Neuronal stem cell (in vitro differentiated cells): Measurements from ENCODE around the gene HEYL.

Experiments
- DNase-seq: peaks from one replicate; pipeline ENCODE4 v3.0.0-alpha.2; 2013; ENCODE audit warnings: low spot score
- H2AFZ ChIP-seq: one replicate; pipeline ENCODE4 v1.6.1; 2013; ENCODE audit warnings: mild to moderate bottlenecking, low read length, inconsistent platforms
- H2AK5ac ChIP-seq: 2 replicates; pipeline ENCODE4 v1.6.1; 2013; ENCODE audit warnings: low read depth, mild to moderate bottlenecking, inconsistent platforms, low read length, moderate library complexity, mixed read lengths
- H2BK120ac ChIP-seq: 2 replicates; pipeline ENCODE4 v1.6.1; 2013; ENCODE audit warnings: low read depth, mild to moderate bottlenecking, inconsistent platforms, low read length, moderate library complexity, mixed read lengths
- H2BK12ac ChIP-seq: one replicate; pipeline ENCODE4 v1.6.1; 2013; ENCODE audit warnings: low read length, inconsistent platforms
- H2BK15ac ChIP-seq: 2 replicates; pipeline ENCODE4 v1.6.1; 2013; ENCODE audit warnings: mild to moderate bottlenecking, low read length, inconsistent platforms, mixed read lengths
- H2BK5ac ChIP-seq: one replicate; pipeline ENCODE4 v1.6.1; 2013; ENCODE audit warnings: inconsistent platforms, mild to moderate bottlenecking, low read length, moderate library complexity
- H3K14ac ChIP-seq: one replicate; pipeline ENCODE4 v1.6.1; 2013; ENCODE audit warnings: low read length, inconsistent platforms
- H3K18ac ChIP-seq: 2 replicates; pipeline ENCODE4 v1.6.1; 2013; ENCODE audit warnings: low read length, inconsistent platforms
- H3K23ac ChIP-seq: 2 replicates; pipeline ENCODE4 v1.6.1; 2013; ENCODE audit warnings: low read depth, mild to moderate bottlenecking, mixed read lengths, low read length, inconsistent platforms; ENCODE audit not compliant: poor library complexity
- H3K27ac ChIP-seq: replicated peaks from 3 replicates; pipeline ENCODE4 v1.5.1; 2013; ENCODE audit warnings: low read length, inconsistent platforms
- H3K27me3 ChIP-seq, 3 experiments: 2 replicates each; pipeline ENCODE4 v1.6.1; 2013; ENCODE audit warnings: low read length in 3 of 3, mild to moderate bottlenecking in 2 of 3, inconsistent platforms in 1 of 3, low read depth in 1 of 3, mixed read lengths in 1 of 3, moderate library complexity in 1 of 3; ENCODE audit not compliant: control insufficient read depth in 3 of 3, insufficient read depth in 3 of 3
- H3K36me3 ChIP-seq, 2 donors: replicated peaks in 1 of 2; 2 replicates each; pipeline ENCODE4 v1.6.1; 2013; ENCODE audit warnings: low read length in 2 of 2; ENCODE audit not compliant: control insufficient read depth in 2 of 2, insufficient read depth in 2 of 2
- H3K4ac ChIP-seq: 2 replicates; pipeline ENCODE4 v1.6.1; 2013; ENCODE audit warnings: inconsistent platforms, mild to moderate bottlenecking, low read length, moderate library complexity
- H3K4me1 ChIP-seq, 2 donors: 1 replicate in 1 of 2; 2 replicates in 1 of 2; pipeline ENCODE4 v1.6.1; 2013; ENCODE audit warnings: low read length in 2 of 2, low read depth in 1 of 2; ENCODE audit not compliant: control insufficient read depth in 2 of 2, insufficient read depth in 1 of 2
- H3K4me2 ChIP-seq: one replicate; pipeline ENCODE4 v1.6.1; 2013; ENCODE audit warnings: mild to moderate bottlenecking, low read length, inconsistent platforms; ENCODE audit not compliant: insufficient read depth, poor library complexity, severe bottlenecking
- H3K4me3 ChIP-seq, 2 donors: 2 replicates each; pipeline ENCODE4 v1.5.1; 2013; ENCODE audit warnings: low read length in 2 of 2, mild to moderate bottlenecking in 2 of 2, inconsistent platforms in 1 of 2, moderate library complexity in 1 of 2
- H3K79me1 ChIP-seq: one replicate; pipeline ENCODE4 v1.6.1; 2013; ENCODE audit warnings: low read depth, mild to moderate bottlenecking, inconsistent platforms, low read length, moderate library complexity
- H3K9ac ChIP-seq: one replicate; pipeline ENCODE4 v1.6.1; 2013; ENCODE audit warnings: mild to moderate bottlenecking, low read depth, low read length, inconsistent platforms; ENCODE audit not compliant: poor library complexity
- H3K9me3 ChIP-seq, 2 donors: replicated peaks in 1 of 2; 2 replicates each; pipeline versions ENCODE3 to v1.6.1; 2013; ENCODE audit warnings: low read length in 2 of 2, mild to moderate bottlenecking in 2 of 2, inconsistent platforms in 1 of 2, low read depth in 1 of 2, mixed read lengths in 1 of 2, moderate library complexity in 1 of 2; ENCODE audit not compliant: control insufficient read depth in 2 of 2, insufficient read depth in 1 of 2
- H4K8ac ChIP-seq: one replicate; pipeline ENCODE4 v1.6.1; 2013; ENCODE audit warnings: low read depth, mild to moderate bottlenecking, inconsistent platforms, low read length, moderate library complexity
- H4K91ac ChIP-seq: one replicate; pipeline ENCODE4 v1.6.1; 2013; ENCODE audit warnings: low read length, low read depth, mild to moderate bottlenecking, inconsistent platforms; ENCODE audit not compliant: poor library complexity
- WGBS, 2 donors: extraction: QIAGEN DNeasy Blood & Tissue Kit; methylation state at CpG; one replicate each; pipeline ENCODE4 v1.1.7; 2013; ENCODE audit warnings: missing lambda C conversion rate in 2 of 2, mixed read lengths in 1 of 2; ENCODE audit not compliant: insufficient read length in 2 of 2, insufficient replicate concordance in 1 of 2; ENCODE audit errors: extremely low coverage in 2 of 2; 5-methylcytosine and 5-hydroxymethylcytosine counted together

The HEYL gene

GRCh38 chr1:39657402-39657801, 18.0 kb upstream of the HEYL start:
- WGBS, 2 donors, result no CpG with 5 or more reads among the region's 3 CpGs
- Histone ChIP-seq H3K18ac (peak overlapping the region; percentile 40), H2BK120ac (no peak overlapping the region), H3K4ac (no peak overlapping the region), H3K23ac (no peak overlapping the region), H4K8ac (no peak overlapping the region), H3K36me3 (no peaks in the 10 kb centered on the region), H3K4me3 (no peak overlapping the region), H4K91ac (no peak overlapping the region), H3K9ac (no peak overlapping the region), H3K14ac (no peak overlapping the region), H2AK5ac (peak overlapping the region; percentile 22), H3K9me3 (no peaks in the 10 kb centered on the region), H3K27ac (no peak overlapping the region), H3K27me3 (peaks cover 0 to 50% (median 2%) of the 10 kb centered on the region in 3 experiments), H2BK5ac (no peak overlapping the region), H3K4me1 (peaks cover 2 to 5% of the 10 kb centered on the region in 2 donors), H2BK12ac (no peak overlapping the region), H2BK15ac (peak overlapping the region; percentile 43), H3K79me1 (no peaks in the 10 kb centered on the region), H2AFZ (peak overlapping the region; percentile 85), H3K4me2 (no peak overlapping the region)
- DNase-seq, result no peak

DNA sequence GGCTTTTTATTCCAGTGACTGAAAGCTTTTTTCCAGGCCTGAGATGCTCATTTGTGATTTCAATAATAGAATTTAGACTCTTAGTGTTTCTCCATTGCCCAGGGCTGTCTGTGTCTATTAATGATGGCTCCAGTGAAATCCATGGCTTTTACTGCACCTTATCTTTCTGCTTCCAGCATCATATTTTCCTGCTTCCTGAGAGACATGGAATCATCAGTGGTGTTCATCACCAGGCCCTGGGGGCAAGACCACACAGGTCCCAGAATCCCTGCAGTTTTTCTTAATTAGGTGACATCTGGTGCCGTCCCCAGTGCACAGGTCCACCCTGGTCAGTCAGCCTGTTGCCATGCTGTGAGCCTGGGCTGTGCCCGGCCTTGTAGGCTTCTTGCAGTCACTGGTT, 16.9 kb upstream of the HEYL start:
- Histone ChIP-seq H3K36me3 (no peaks in the 10 kb centered on the region), H3K14ac (no peak overlapping the region), H4K8ac (no peak overlapping the region), H3K9me3 (no peaks in the 10 kb centered on the region), H3K4ac (no peak overlapping the region), H2BK120ac (no peak overlapping the region), H3K27ac (no peak overlapping the region), H4K91ac (no peak overlapping the region), H2AK5ac (no peak overlapping the region), H3K9ac (no peak overlapping the region), H3K4me3 (no peak overlapping the region), H3K4me2 (no peak overlapping the region), H3K23ac (no peak overlapping the region), H2BK12ac (no peak overlapping the region), H3K18ac (no peak overlapping the region), H2AFZ (no peak overlapping the region), H3K27me3 (peaks cover 0 to 44% (median 2%) of the 10 kb centered on the region in 3 experiments), H2BK15ac (no peak overlapping the region), H3K79me1 (no peaks in the 10 kb centered on the region), H3K4me1 (peaks cover 2 to 5% of the 10 kb centered on the region in 2 donors), H2BK5ac (no peak overlapping the region)
- no CpG with 5 or more reads among the region's 2 CpGs for WGBS, 2 donors
- no peak for DNase-seq

DNA sequence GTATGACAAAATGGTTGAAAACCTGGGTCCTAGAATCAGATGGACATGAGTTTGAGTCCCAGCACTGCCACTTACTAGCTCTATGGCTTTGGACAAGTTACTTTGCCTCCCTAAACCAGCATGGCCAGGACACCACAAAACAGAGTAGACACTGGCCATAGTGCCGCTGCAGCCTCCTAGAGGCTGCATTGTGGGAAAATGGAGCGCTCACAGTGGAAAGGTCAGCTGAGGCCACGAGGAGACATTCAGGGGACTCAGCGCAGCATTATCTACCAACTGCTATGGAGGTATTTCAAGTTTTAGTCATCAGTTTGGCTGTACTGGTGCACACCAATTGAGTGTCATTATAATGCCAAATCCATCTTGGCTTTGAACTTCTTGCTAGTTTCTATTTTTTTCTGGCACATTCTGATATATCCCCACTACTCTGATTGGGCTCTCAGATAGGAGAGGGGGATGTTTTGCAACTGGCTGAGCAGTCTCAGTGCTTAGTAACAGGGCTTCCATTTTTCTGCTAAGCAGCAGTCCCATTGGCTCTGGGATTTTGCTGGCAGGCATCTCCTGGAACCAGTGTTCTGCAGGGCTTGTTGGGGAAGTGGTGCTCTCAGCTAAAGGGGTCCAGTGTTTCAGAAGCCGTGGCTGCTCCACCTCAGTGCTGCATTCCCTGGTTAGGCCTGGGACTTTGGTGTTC, 16.3 kb upstream of the HEYL start:
- Histone ChIP-seq H2BK15ac (no peak overlapping the region), H3K27ac (no peak overlapping the region), H2BK12ac (no peak overlapping the region), H3K27me3 (peaks cover 0 to 43% (median 2%) of the 10 kb centered on the region in 3 experiments), H3K18ac (no peak overlapping the region), H2BK5ac (no peak overlapping the region), H3K4me1 (peaks cover 2 to 5% of the 10 kb centered on the region in 2 donors), H3K79me1 (no peaks in the 10 kb centered on the region), H2AFZ (no peak overlapping the region), H3K14ac (no peak overlapping the region), H4K91ac (no peak overlapping the region), H3K9ac (no peak overlapping the region), H3K36me3 (no peaks in the 10 kb centered on the region), H3K23ac (no peak overlapping the region), H3K4ac (no peak overlapping the region), H3K9me3 (no peaks in the 10 kb centered on the region), H3K4me2 (no peak overlapping the region), H3K4me3 (no peak overlapping the region), H4K8ac (no peak overlapping the region), H2AK5ac (no peak overlapping the region), H2BK120ac (no peak overlapping the region)
- DNase-seq, result no peak
- no CpG with 5 or more reads among the region's 5 CpGs for WGBS, 2 donors

- DNase-seq, result no peak
- no peak overlapping the region for H4K91ac ChIP-seq
- no peak overlapping the region for H2BK12ac ChIP-seq
- peaks cover 2 to 5% of the 10 kb centered on the region in 2 donors for H3K4me1 ChIP-seq
- no peak overlapping the region for H3K27ac ChIP-seq
- no peak overlapping the region for H2BK5ac ChIP-seq
- H3K9me3 ChIP-seq, result no peaks in the 10 kb centered on the region
- H3K4me3 ChIP-seq, result no peak overlapping the region
- no CpG with 5 or more reads among the region's 7 CpGs for WGBS, 2 donors
- no peaks in the 10 kb centered on the region for H3K79me1 ChIP-seq
- no peak overlapping the region for H3K14ac ChIP-seq
- no peak overlapping the region for H3K23ac ChIP-seq
- no peak overlapping the region for H4K8ac ChIP-seq
- H2BK120ac ChIP-seq, result no peak overlapping the region
- H2BK15ac ChIP-seq, result no peak overlapping the region
- no peak overlapping the region for H3K9ac ChIP-seq
- no peaks in the 10 kb centered on the region for H3K36me3 ChIP-seq
- H2AK5ac ChIP-seq, result no peak overlapping the region
- no peak overlapping the region for H3K4me2 ChIP-seq
- no peak overlapping the region for H3K18ac ChIP-seq
- peaks cover 0 to 37% (median 2%) of the 10 kb centered on the region in 3 experiments for H3K27me3 ChIP-seq
- H2AFZ ChIP-seq, result peak overlapping the region; percentile 63
- no peak overlapping the region for H3K4ac ChIP-seq
These were observed 14.8 kb upstream of the HEYL start for GRCh38 chr1:39654291-39654690.
